Stimulated activated naive B cell treated with anti-CD40 and anti-IgM and Interleukin-4, amounts not matched to agents 10 μg/mL and 1 μg/mL and 100 μg/mL, for 72 hours (primary cell): ENCODE data around the gene LDB2.
"Not testable (repeated sequence)": the region's sequence is repeated elsewhere in the genome, so short reads cannot be mapped to it uniquely, and the experiment has no call there.

Experiments
- ATAC-seq, 2 donors: fragments of 150-1000 bp; cut with Tn5 transposase; replicated peaks; 2 replicates each; pipeline ENCODE4 v1.10.0; 2021; ENCODE audit warnings: moderate library complexity in 1 of 2
- DNase-seq: peaks from one replicate; pipeline ENCODE4 v3.0.0; 2021
- H3K27ac Mint-ChIP-seq: one replicate; pipeline ENCODE4 v1.8.0; 2022; ENCODE audit warnings: mild to moderate bottlenecking, mixed read lengths
- H3K27me3 Mint-ChIP-seq, 2 donors: one replicate each; pipeline ENCODE4 v1.8.0; 2022; ENCODE audit warnings: mixed read lengths in 2 of 2
- H3K36me3 Mint-ChIP-seq, 2 donors: one replicate each; pipeline ENCODE4 v1.8.0; 2022; ENCODE audit warnings: mixed read lengths in 2 of 2, mild to moderate bottlenecking in 1 of 2
- H3K4me1 Mint-ChIP-seq, 2 donors: one replicate each; pipeline ENCODE4 v1.8.0; 2022; ENCODE audit warnings: mixed read lengths in 2 of 2, mild to moderate bottlenecking in 1 of 2
- H3K4me3 Mint-ChIP-seq, 2 donors: one replicate each; pipeline ENCODE4 v1.8.0; 2022; ENCODE audit warnings: mild to moderate bottlenecking in 2 of 2, mixed read lengths in 2 of 2, moderate library complexity in 1 of 2
- H3K9me3 Mint-ChIP-seq, 2 donors: one replicate each; pipeline ENCODE4 v1.8.0; 2022; ENCODE audit warnings: mixed read lengths in 2 of 2, mild to moderate bottlenecking in 1 of 2

The LDB2 gene

GRCh38 chr4:16532240-16532970 lies 366.0 kb downstream of the LDB2 start:
- DNase-seq = no peak
- H3K9me3 Mint-ChIP-seq = peaks cover 0 to 2% of the 10 kb centered on the region in 2 donors

GRCh38 chr4:16530688-16531635 lies 367.5 kb downstream of the LDB2 start:
- Mint-ChIP-seq H3K9me3 (peaks cover 0 to 2% of the 10 kb centered on the region in 2 donors), H3K27me3 (no peaks in the 10 kb centered on the region), H3K4me1 (no peaks in the 10 kb centered on the region), H3K4me3 (no peak overlapping the region), H3K27ac (no peak overlapping the region), H3K36me3 (no peaks in the 10 kb centered on the region)
- ATAC-seq (no peak), DNase-seq (no peak)

More at GRCh38 chr4:16532240-16532970, 366.0 kb downstream of the LDB2 start:
- Mint-ChIP-seq H3K4me1 (no peaks in the 10 kb centered on the region), H3K4me3 (no peak overlapping the region), H3K27me3 (no peaks in the 10 kb centered on the region), H3K36me3 (no peaks in the 10 kb centered on the region), H3K27ac (no peak overlapping the region)
- no peak for ATAC-seq

GRCh38 chr4:16524911-16525554 lies 373.4 kb downstream of the LDB2 start:
- no peak overlapping the region for H3K27ac Mint-ChIP-seq
- peaks cover 0 to 2% of the 10 kb centered on the region in 2 donors for H3K9me3 Mint-ChIP-seq
- peaks cover 0 to 6% of the 10 kb centered on the region in 2 donors for H3K27me3 Mint-ChIP-seq
- no peak overlapping the region for H3K4me3 Mint-ChIP-seq
- H3K4me1 Mint-ChIP-seq = no peaks in the 10 kb centered on the region
- no peaks in the 10 kb centered on the region for H3K36me3 Mint-ChIP-seq
- DNase-seq (no peak), ATAC-seq (no peak)

GRCh38 chr4:16524406-16524805 lies 374.0 kb downstream of the LDB2 start:
- peaks cover 0 to 6% of the 10 kb centered on the region in 2 donors for H3K27me3 Mint-ChIP-seq

GRCh38 chr4:16523526-16523925 lies 374.9 kb downstream of the LDB2 start:
- H3K36me3 Mint-ChIP-seq, H3K27ac Mint-ChIP-seq, ATAC-seq, H3K9me3 Mint-ChIP-seq, H3K4me1 Mint-ChIP-seq, DNase-seq, H3K27me3 Mint-ChIP-seq, H3K4me3 Mint-ChIP-seq: not testable (repeated sequence)

More at GRCh38 chr4:16524406-16524805, 374.0 kb downstream of the LDB2 start:
- no peak overlapping the region for H3K27ac Mint-ChIP-seq
- ATAC-seq (no peak), DNase-seq (no peak)
- H3K4me1 Mint-ChIP-seq = no peaks in the 10 kb centered on the region
- no peaks in the 10 kb centered on the region for H3K36me3 Mint-ChIP-seq
- H3K4me3 Mint-ChIP-seq = no peak overlapping the region
- H3K9me3 Mint-ChIP-seq = peaks cover 0 to 2% of the 10 kb centered on the region in 2 donors

DNA sequence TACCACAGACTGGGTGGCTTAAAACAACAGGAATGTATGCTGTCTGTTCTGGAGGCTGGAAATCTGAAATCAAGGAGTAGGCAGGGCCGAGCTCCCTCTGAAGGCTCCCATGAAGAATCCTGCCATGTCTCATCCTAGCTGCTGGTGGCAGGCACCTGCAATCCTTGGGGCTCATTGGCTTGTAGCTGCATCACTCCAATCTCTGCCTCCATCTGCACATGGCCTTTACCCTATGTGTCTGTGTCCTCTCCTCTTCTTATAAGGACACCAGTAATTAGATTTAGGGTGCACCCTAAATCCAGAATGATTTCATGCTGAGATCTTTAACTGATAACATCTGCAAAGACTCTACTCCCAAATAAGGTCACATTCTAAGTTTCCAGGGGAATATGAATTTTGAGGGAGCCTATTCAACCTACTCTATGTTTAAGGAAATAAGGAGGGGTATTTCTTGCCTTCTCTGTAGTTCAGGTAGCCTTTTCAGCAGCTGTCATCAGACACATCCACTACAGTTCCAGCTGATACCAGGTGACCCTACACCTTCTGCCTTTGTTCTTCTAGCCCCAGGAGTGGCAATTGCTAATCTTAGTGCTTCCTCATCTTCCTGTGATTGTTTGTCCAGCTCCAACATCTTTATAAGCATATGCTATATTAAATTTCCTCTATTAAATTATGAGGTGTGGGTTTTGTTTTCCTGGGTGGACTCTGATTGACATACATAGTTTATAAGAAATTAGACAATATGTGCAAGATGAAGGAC lies 377.1 kb downstream of the LDB2 start:
- no peak for DNase-seq
- no peak overlapping the region for H3K27ac Mint-ChIP-seq
- H3K27me3 Mint-ChIP-seq = peaks cover 0 to 6% of the 10 kb centered on the region in 2 donors
- H3K4me1 Mint-ChIP-seq = no peaks in the 10 kb centered on the region
- ATAC-seq = no peak
- H3K36me3 Mint-ChIP-seq = no peaks in the 10 kb centered on the region
- no peak overlapping the region for H3K4me3 Mint-ChIP-seq
- H3K9me3 Mint-ChIP-seq = no peaks in the 10 kb centered on the region

DNA sequence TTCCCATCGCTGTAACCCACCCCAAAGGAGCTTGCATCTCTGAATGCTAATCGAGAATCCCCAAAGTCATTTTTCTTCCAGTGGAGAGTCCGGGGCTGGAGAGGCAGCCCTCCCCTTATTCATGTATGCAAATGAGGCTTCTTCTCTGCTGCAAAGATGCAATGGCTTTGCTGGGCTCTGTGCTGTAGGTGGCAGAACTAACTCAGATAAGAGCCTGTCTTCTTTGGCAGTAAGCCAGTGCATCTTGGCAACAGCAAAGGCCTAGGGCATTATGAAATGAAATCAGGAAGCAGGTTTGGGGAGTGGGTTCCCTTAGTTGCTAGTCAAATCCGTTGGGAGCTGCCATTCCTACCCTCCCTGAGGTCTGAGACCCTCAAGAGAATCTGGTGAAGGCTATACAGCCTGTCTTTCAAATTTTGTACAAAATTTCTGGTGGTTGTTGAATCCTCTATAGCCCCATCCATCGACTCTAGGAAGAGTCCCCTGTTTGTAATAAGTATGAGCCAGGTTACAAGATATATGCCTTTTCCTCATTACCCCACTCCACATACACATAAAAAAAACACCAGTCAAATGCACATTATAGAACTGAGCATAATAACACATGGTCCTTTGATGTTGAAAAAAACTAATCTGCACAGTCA lies 381.5 kb downstream of the LDB2 start:
- H3K27me3 Mint-ChIP-seq = no peaks in the 10 kb centered on the region
- DNase-seq = no peak
- no peak for ATAC-seq
- H3K9me3 Mint-ChIP-seq = peaks cover 0 to 7% of the 10 kb centered on the region in 2 donors
- no peak overlapping the region for H3K27ac Mint-ChIP-seq
- H3K4me1 Mint-ChIP-seq = no peaks in the 10 kb centered on the region
- H3K36me3 Mint-ChIP-seq = no peaks in the 10 kb centered on the region
- no peak overlapping the region for H3K4me3 Mint-ChIP-seq

DNA sequence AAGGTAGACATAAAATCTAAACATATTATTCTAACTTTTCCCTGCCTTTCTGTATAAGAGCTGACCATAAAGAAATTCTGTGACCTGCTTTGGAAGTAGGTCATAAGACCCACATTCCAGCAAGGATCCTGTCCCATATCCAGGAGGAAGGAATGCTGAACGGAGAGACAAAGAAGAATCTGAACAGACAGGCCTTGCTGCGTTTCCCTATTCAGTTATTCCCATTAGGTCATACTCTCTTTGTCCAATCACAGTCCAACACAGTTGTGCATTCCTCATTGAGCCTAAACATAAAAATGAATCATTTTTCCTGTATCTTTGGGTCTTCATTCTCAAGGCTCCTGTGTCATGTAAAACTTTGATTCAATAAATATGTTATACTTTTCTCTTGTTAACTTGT lies 384.6 kb downstream of the LDB2 start:
- Mint-ChIP-seq H3K4me1 (no peaks in the 10 kb centered on the region), H3K27ac (no peak overlapping the region), H3K36me3 (peaks cover 0 to 2% of the 10 kb centered on the region in 2 donors), H3K4me3 (no peak overlapping the region), H3K27me3 (no peaks in the 10 kb centered on the region), H3K9me3 (peaks cover 6 to 7% of the 10 kb centered on the region in 2 donors)
- DNase-seq = no peak
- no peak for ATAC-seq

GRCh38 chr4:16508968-16509367 lies 389.5 kb downstream of the LDB2 start:
- no peaks in the 10 kb centered on the region for H3K4me1 Mint-ChIP-seq
- DNase-seq (no peak), ATAC-seq (no peak)
- H3K27ac Mint-ChIP-seq = no peak overlapping the region
- no peak overlapping the region for H3K4me3 Mint-ChIP-seq
- H3K9me3 Mint-ChIP-seq = peaks cover 10 to 11% of the 10 kb centered on the region in 2 donors
- H3K36me3 Mint-ChIP-seq = peaks cover 0 to 2% of the 10 kb centered on the region in 2 donors
- no peaks in the 10 kb centered on the region for H3K27me3 Mint-ChIP-seq

DNA sequence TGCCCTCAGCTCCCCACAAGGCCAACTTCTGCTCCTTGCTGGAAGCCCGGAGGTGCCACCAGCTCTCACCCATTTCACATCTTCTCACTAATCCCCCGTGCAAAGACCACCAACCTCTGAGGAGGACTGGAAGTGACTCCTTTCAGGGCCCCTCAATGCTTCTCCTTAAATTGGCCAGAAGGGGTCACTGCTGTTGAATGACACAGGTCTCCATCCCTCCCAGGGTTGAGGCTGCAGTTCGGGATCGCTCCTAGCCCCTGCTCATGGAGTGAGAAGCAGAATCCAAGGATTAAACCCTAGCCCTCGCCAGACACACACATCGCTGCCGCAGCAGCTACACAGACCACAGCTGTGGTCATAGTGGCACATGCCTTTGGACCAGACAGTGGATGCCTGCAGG lies 392.7 kb downstream of the LDB2 start:
- H3K4me1 Mint-ChIP-seq = no peaks in the 10 kb centered on the region
- H3K4me3 Mint-ChIP-seq = no peak overlapping the region
- no peak for ATAC-seq
- H3K9me3 Mint-ChIP-seq = peaks cover 8 to 9% of the 10 kb centered on the region in 2 donors
- H3K27me3 Mint-ChIP-seq = no peaks in the 10 kb centered on the region
- no peak for DNase-seq
- no peak overlapping the region for H3K27ac Mint-ChIP-seq
- H3K36me3 Mint-ChIP-seq = peaks cover 0 to 2% of the 10 kb centered on the region in 2 donors

DNA sequence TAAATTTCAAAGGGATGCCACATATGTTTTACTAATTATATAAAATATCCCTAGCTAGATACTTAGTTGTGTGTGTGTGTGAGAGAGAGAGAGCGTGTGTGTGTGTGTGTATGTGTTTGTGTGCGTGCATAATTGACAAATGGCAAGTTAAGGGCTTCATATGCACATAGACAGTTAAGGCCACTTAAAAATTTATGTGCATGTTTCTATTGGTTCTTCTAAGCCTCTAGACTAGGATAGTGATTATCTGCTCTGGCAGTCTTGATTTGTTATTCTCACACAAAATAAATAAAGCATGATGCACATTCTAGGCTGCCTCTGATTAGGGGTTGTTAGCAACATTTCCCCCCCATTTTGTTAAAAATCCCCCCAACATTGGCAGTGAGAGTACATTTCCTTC lies 393.2 kb downstream of the LDB2 start:
- Mint-ChIP-seq H3K27ac (no peak overlapping the region), H3K4me3 (no peak overlapping the region), H3K27me3 (no peaks in the 10 kb centered on the region), H3K9me3 (peaks cover 8 to 9% of the 10 kb centered on the region in 2 donors), H3K36me3 (peaks cover 0 to 2% of the 10 kb centered on the region in 2 donors), H3K4me1 (no peaks in the 10 kb centered on the region)
- no peak for ATAC-seq
- DNase-seq = no peak

DNA sequence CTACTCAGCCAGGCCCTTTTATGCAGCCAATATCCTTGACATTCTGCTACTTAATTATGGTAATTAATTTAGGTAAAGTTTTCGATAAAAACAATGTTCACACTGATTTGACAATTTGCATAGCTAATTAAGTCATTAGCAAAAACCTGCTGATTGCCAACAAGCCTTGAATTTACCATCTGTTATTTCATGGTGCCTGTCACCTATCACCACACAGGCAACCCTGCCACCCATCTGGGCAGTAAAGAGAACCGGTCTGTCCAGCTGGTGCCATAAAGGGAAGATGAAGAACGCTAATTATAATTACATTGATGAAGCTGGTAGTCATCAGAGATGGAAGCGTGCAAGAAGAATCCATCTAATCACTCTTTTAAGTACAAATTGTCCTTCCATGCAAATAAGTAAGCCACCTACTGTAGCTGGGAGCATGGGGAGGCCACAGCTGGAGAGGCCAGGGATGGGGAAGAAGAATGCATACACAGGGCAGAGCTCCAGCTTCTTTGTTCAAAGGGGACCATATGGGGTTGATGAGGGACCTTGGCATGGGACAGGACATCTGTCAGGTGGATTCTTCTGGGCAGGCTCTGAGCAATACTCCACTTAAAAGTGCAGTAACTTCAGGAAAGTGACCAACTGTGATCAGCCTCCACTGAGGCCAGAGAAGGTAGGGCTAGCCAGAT lies 394.9 kb downstream of the LDB2 start:
- DNase-seq = no peak

DNA sequence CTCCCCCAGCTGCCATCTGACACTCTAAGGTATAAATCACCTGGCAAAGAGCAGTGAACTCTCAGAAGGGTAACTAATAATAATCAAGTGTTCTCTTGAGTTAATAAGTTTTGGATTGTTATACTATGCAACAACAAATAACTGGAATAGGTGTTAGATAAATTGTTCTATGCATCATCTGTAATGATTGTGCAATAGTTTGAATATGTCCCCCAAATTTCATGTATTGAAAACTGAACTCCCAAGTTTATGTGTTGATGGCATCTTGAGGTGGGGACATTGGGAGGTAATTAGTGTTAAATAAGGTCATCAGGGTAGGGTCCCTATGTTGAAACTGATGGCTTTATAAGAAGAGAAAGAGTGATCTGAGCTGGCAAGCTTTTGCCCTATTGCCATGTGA lies 399.5 kb downstream of the LDB2 start:
- Mint-ChIP-seq H3K27me3 (no peaks in the 10 kb centered on the region), H3K36me3 (no peaks in the 10 kb centered on the region), H3K4me3 (no peak overlapping the region), H3K27ac (no peak overlapping the region), H3K9me3 (no peaks in the 10 kb centered on the region), H3K4me1 (no peaks in the 10 kb centered on the region)
- DNase-seq (no peak), ATAC-seq (no peak)

More for the DNA sequence above, 394.9 kb downstream of the LDB2 start:
- H3K36me3 Mint-ChIP-seq = no peaks in the 10 kb centered on the region
- H3K4me1 Mint-ChIP-seq = no peaks in the 10 kb centered on the region
- ATAC-seq = no peak
- no peak overlapping the region for H3K27ac Mint-ChIP-seq
- peaks cover 4 to 8% of the 10 kb centered on the region in 2 donors for H3K9me3 Mint-ChIP-seq
- H3K4me3 Mint-ChIP-seq = no peak overlapping the region
- H3K27me3 Mint-ChIP-seq = no peaks in the 10 kb centered on the region
